Stimulated activated CD8-positive, alpha-beta memory T cell treated with anti-CD3 and anti-CD28 coated beads, Interleukin-7, amount 100 ng/mL, for 4 hours (primary cell): ENCODE results near the gene APC2.
"Not testable (repeated sequence)": the region's sequence is repeated elsewhere in the genome, so short reads cannot be mapped to it uniquely, and the experiment has no call there.

ENCODE experiments used
- DNase-seq, 2 donors: peaks; one replicate each; pipeline ENCODE4 v3.0.0-alpha.2; 2020; ENCODE audit warnings: low read depth in 2 of 2

APC2 gene

GRCh38 chr19:1466018-1466460 is 16.1 kb downstream of the APC2 start:
- DNase-seq = no peak

- no peak for DNase-seq
Observed at GRCh38 chr19:1466461-1467214, 16.7 kb downstream of the APC2 start.

GRCh38 chr19:1467215-1467489 is 17.2 kb downstream of the APC2 start:
- DNase-seq = no peak

- no peak for DNase-seq
Observed at GRCh38 chr19:1467490-1468273, 17.8 kb downstream of the APC2 start.

GRCh38 chr19:1468274-1468820 is 18.4 kb downstream of the APC2 start:
- DNase-seq = no peak

GRCh38 chr19:1468821-1469254 is 18.9 kb downstream of the APC2 start:
- no peak for DNase-seq

GRCh38 chr19:1469255-1470054 is 19.5 kb downstream of the APC2 start:
- no peak for DNase-seq

GRCh38 chr19:1470055-1470304 is 20.1 kb downstream of the APC2 start:
- no peak for DNase-seq

- DNase-seq = peak; percentile 57 to 66
Observed at GRCh38 chr19:1470305-1471009, 20.5 kb downstream of the APC2 start.

GRCh38 chr19:1471010-1471514 is 21.1 kb downstream of the APC2 start:
- DNase-seq = no peak

GRCh38 chr19:1471515-1472160 is 21.7 kb downstream of the APC2 start:
- DNase-seq = no peak

GRCh38 chr19:1472231-1473084 is 22.5 kb downstream of the APC2 start:
- DNase-seq = no peak

GRCh38 chr19:1473085-1473851 is 23.3 kb downstream of the APC2 start:
- DNase-seq = no peak

GRCh38 chr19:1474011-1474764 is 24.3 kb downstream of the APC2 start:
- no peak for DNase-seq

GRCh38 chr19:1474765-1475351 is 24.9 kb downstream of the APC2 start:
- no peak for DNase-seq

- DNase-seq = no peak
Observed at GRCh38 chr19:1475751-1476437, 26.0 kb downstream of the APC2 start.

- not testable (repeated sequence) for DNase-seq
Observed at GRCh38 chr19:1477056-1477455, 27.1 kb downstream of the APC2 start.
